ENCODE data around the gene PHLDB3. TPM values are rescaled to one million over a fixed set of nuclear protein-coding genes. Genes with fewer than 3 reads are reported as not detected.

The PHLDB3 gene
- 3.4 and 21.9 TPM in 2 replicates for total RNA-seq (ENCODE audit: low replicate concordance)

DNA sequence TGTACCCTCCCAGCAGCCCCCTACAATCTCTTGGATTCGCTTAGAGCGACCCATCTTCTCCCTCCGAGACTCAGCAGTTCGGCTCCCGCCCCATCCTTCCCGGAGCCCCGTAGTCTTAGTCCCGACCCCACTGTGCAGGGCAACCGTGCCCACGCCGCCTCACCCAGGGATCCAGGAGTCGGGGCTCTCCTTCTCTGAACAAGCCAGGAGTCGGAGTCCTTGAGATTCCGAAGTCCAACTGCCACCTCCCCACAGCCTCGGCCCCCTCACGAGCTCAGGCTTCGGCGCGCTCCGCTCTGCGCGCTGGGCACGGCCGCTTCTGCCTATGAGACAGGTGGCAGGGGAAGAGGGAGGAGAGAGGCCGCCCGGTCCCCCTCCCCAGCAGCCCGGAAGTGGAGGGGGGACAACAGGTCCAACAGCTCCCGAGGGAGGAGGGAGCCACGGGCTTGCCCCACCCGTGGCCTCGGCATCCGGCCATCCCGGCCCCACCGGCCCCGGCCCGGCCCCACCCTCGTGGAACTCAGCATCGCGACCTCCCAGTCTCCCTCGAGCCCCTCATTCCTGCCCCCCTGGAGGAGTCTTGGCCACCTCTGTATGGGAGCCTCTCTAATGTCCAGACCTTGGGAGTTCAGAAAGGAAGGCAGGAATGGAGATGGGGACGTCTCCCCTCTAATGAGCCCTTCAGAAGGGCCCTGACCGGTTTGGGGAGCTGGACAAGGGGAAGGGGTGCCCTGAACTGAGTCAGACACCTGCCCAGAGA lies at the start of gene PHLDB3:
PHLDB3 (minus strand) TSS at position 321 of the 760 bp plus-strand sequence. CDS start 628 bp downstream, outside the sequence.
- Mint-ChIP-seq H3K4me1 (peaks cover 17% of the 10 kb centered on the region), H3K27me3 (ENCODE audit: insufficient read depth, low read depth) (peaks cover 10% of the 10 kb centered on the region), H3K27ac (no peak within 1 kb of the TSS), H3K4me3 (peak within 1 kb of the TSS; percentile 84), H3K9me3 (no peaks in the 10 kb centered on the region), H3K36me3 (peaks cover 10% of the 10 kb centered on the region)
- Histone ChIP-seq H3K4me2 (peak within 1 kb of the TSS; percentile 98), H4K20me1 (ENCODE audit: low read depth) (no peaks in the 10 kb centered on the region), H3K79me2 (ENCODE audit: low read depth) (no peaks in the 10 kb centered on the region), H3K27me3 (peaks cover 12% of the 10 kb centered on the region), H3K36me3 (no peaks in the 10 kb centered on the region), H3K4me3 (peak within 1 kb of the TSS; percentile 72), H3K9ac (peak within 1 kb of the TSS; percentile 15), H3F3A (ENCODE audit: low read depth) (peaks cover 22% of the 10 kb centered on the region), H3K9me3 (ENCODE audit: low read depth) (no peaks in the 10 kb centered on the region), H2AFZ (replicated peaks) (peak within 1 kb of the TSS; percentile 95), H3K27ac (no peak within 1 kb of the TSS), H3K4me1 (peaks cover 5% of the 10 kb centered on the region)
- TF ChIP-seq, protein P1, sequence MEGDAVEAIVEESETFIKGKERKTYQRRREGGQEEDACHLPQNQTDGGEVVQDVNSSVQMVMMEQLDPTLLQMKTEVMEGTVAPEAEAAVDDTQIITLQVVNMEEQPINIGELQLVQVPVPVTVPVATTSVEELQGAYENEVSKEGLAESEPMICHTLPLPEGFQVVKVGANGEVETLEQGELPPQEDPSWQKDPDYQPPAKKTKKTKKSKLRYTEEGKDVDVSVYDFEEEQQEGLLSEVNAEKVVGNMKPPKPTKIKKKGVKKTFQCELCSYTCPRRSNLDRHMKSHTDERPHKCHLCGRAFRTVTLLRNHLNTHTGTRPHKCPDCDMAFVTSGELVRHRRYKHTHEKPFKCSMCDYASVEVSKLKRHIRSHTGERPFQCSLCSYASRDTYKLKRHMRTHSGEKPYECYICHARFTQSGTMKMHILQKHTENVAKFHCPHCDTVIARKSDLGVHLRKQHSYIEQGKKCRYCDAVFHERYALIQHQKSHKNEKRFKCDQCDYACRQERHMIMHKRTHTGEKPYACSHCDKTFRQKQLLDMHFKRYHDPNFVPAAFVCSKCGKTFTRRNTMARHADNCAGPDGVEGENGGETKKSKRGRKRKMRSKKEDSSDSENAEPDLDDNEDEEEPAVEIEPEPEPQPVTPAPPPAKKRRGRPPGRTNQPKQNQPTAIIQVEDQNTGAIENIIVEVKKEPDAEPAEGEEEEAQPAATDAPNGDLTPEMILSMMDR (IDR thresholded peaks at IDR 0.05): no peak
- TF ChIP-seq EZH2 (IDR thresholded peaks at IDR 0.05) (no peak), EZH2phosphoT487 (IDR thresholded peaks at IDR 0.05) (no peak)
- no peak for DNase-seq (ENCODE audit: low spot score)

DNA sequence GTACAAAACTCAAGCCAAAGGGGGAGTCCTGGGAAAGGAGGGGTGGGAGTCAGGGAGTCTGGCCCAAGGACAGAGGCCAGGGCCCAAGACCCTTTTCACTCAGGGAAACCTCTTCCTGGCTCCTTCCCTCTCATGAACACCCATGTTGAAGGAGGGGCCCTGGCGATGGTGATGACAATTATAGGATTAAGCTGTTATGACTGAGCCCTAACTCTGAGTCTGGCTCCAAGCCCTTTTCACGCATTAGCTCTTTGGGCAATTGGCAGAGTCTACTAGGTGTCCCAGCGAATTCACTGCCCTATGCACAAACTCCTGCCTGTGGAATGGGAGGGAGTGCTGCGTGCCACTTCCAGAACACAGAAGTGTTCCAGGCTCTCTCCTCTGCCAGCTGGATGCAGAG lies 49.1 kb upstream of the PHLDB3 start:
- no peaks in the 10 kb centered on the region for H3K4me1 ChIP-seq
- H3K27me3 ChIP-seq: no peaks in the 10 kb centered on the region
- H3F3A ChIP-seq (ENCODE audit: low read depth): peaks cover 6% of the 10 kb centered on the region
- peaks cover 5% of the 10 kb centered on the region for H4K20me1 ChIP-seq (ENCODE audit: low read depth)
- peaks cover 24% of the 10 kb centered on the region for H3K36me3 Mint-ChIP-seq
- H3K9me3 ChIP-seq (ENCODE audit: low read depth): no peaks in the 10 kb centered on the region
- no peak overlapping the region for H3K4me3 Mint-ChIP-seq
- no peaks in the 10 kb centered on the region for H3K9me3 Mint-ChIP-seq
- peaks cover 5% of the 10 kb centered on the region for H3K27me3 Mint-ChIP-seq (ENCODE audit: insufficient read depth, low read depth)
- no peak overlapping the region for H3K27ac ChIP-seq
- DNase-seq (ENCODE audit: low spot score): no peak
- H3K4me2 ChIP-seq: no peak overlapping the region
- no peak overlapping the region for H3K4me3 ChIP-seq
- TF ChIP-seq EZH2 (IDR thresholded peaks at IDR 0.05): no peak
- TF ChIP-seq, protein P1 (IDR thresholded peaks at IDR 0.05): no peak
- no peak for TF ChIP-seq EZH2phosphoT487 (IDR thresholded peaks at IDR 0.05)
- H3K79me2 ChIP-seq (ENCODE audit: low read depth): no peaks in the 10 kb centered on the region
- no peak overlapping the region for H3K9ac ChIP-seq
- no peaks in the 10 kb centered on the region for H3K36me3 ChIP-seq
- peak overlapping the region; percentile 14 for H3K27ac Mint-ChIP-seq
- peaks cover 11% of the 10 kb centered on the region for H3K4me1 Mint-ChIP-seq
- H2AFZ ChIP-seq (replicated peaks): no peak overlapping the region

DNA sequence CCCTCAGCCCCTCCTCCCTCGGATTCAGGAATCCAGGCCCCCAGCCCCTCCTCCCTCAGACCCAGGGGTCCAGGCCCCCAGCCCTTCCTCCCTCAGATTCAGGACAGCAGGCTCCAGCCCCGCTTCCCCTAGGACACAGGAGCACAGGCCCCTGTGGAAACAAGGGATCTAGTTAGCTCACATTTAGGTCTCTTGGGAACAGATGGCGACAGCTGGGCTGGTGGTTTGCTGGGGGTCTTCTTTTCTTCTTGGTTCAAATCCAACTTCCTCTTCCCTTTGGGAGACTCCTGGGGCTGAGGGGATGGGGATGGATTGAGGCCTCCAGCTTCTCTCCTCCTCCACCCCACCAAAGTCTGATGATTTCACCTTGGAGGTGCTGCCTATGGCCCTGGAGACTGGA lies 48.1 kb upstream of the PHLDB3 start:
- Histone ChIP-seq H3K27ac (no peak overlapping the region), H3F3A (ENCODE audit: low read depth) (peaks cover 6% of the 10 kb centered on the region), H4K20me1 (ENCODE audit: low read depth) (peaks cover 5% of the 10 kb centered on the region), H3K4me2 (no peak overlapping the region), H2AFZ (replicated peaks) (no peak overlapping the region), H3K36me3 (no peaks in the 10 kb centered on the region), H3K9ac (no peak overlapping the region), H3K79me2 (ENCODE audit: low read depth) (no peaks in the 10 kb centered on the region), H3K27me3 (no peaks in the 10 kb centered on the region), H3K4me1 (no peaks in the 10 kb centered on the region), H3K4me3 (no peak overlapping the region), H3K9me3 (ENCODE audit: low read depth) (no peaks in the 10 kb centered on the region)
- H3K27ac Mint-ChIP-seq: no peak overlapping the region
- peaks cover 5% of the 10 kb centered on the region for H3K27me3 Mint-ChIP-seq (ENCODE audit: insufficient read depth, low read depth)
- DNase-seq (ENCODE audit: low spot score): no peak
- peaks cover 11% of the 10 kb centered on the region for H3K4me1 Mint-ChIP-seq
- no peaks in the 10 kb centered on the region for H3K9me3 Mint-ChIP-seq
- H3K4me3 Mint-ChIP-seq: no peak overlapping the region
- TF ChIP-seq, protein P1 (IDR thresholded peaks at IDR 0.05): no peak
- TF ChIP-seq EZH2phosphoT487 (IDR thresholded peaks at IDR 0.05): no peak
- TF ChIP-seq EZH2 (IDR thresholded peaks at IDR 0.05): no peak
- H3K36me3 Mint-ChIP-seq: peaks cover 24% of the 10 kb centered on the region

Measured in neural progenitor cell (in vitro differentiated cells).